ENCODE data around the gene NUP188. TPM values are rescaled to one million over a fixed set of nuclear protein-coding genes. Genes with fewer than 3 reads are reported as not detected.

The NUP188 gene
- total and polyA plus RNA-seq, 2 of the 4 experiments (the other 2 are of a cell fraction), result 53.0 to 59.1 TPM

- H2BK15ac ChIP-seq (ENCODE audit: low read depth, low read length), result no peak within 1 kb of the TSS; the same call in 2 of the 3 replicates
- peaks cover 13% of the 10 kb centered on the region for H4K20me1 ChIP-seq (ENCODE audit: insufficient read depth, low read length)
- no peak within 1 kb of the TSS for H2BK20ac ChIP-seq (ENCODE audit: low read depth, low read length)
- peak within 1 kb of the TSS; percentile 98 for H2AFZ ChIP-seq (replicated peaks; ENCODE audit: low read length, poor library complexity)
- 0 out of 2 replicates have a peak within 1 kb of the TSS, but pooled peaks have one; percentile 38 for H3K18ac ChIP-seq (ENCODE audit: low read depth, low read length)
- in situ Hi-C loops (cut with MboI; ENCODE audit: low sequenced_read_pairs), result no loop called here
- 0 out of 2 replicates have a peak within 1 kb of the TSS, but pooled peaks have one; percentile 37 for H4K91ac ChIP-seq (ENCODE audit: insufficient read depth, low read depth, low read length)
- no peaks in the 10 kb centered on the region for H3K27me3 ChIP-seq (ENCODE audit: control insufficient read depth, insufficient read depth, low read length)
- H4K8ac ChIP-seq (ENCODE audit: low read depth in 2 of 2, low read length in 2 of 2), result peak within 1 kb of the TSS; percentile 53 to 55; a peak in 2 of 4 replicates
- peak within 1 kb of the TSS; percentile 68 for H2BK5ac ChIP-seq (ENCODE audit: low read depth, low read length, poor library complexity, severe bottlenecking)
- peak within 1 kb of the TSS; percentile 96 for H3K4me3 ChIP-seq (ENCODE audit: insufficient read depth, low read depth, low read length)
- DNase-seq (peak; percentile 95), ATAC-seq (ENCODE audit: low read depth) (peak; percentile 95)
- H2AK9ac ChIP-seq (replicated peaks; ENCODE audit: low read depth, low read length, poor library complexity), result peak within 1 kb of the TSS; percentile 98
- H3K4me2 ChIP-seq (ENCODE audit: low read depth, low read length), result peak within 1 kb of the TSS; percentile 99
- peak within 1 kb of the TSS; percentile 17; the same call in 1 of the 2 replicates for H3K56ac ChIP-seq (ENCODE audit: extremely low read depth, insufficient read depth, low read length)
- H3K4me1 ChIP-seq (ENCODE audit: control insufficient read depth, insufficient read depth, low read length), result peaks cover 15% of the 10 kb centered on the region
- ChIA-PET CTCF (interaction anchor here (0.6 to 1.0 kb wide), 3 partner anchors 10 to 78 kb away, joined by 3 to 4 read pairs (median 3); no protein-coding TSS in a partner anchor), POLR2A (ENCODE audit: unreplicated experiment) (no interaction called here)
- peaks cover 16% of the 10 kb centered on the region for H3K9me1 ChIP-seq (ENCODE audit: insufficient read depth, low read length)
- H3K14ac ChIP-seq (replicated peaks; ENCODE audit: low read depth, low read length), result peak within 1 kb of the TSS; percentile 93
- H2AK5ac ChIP-seq (ENCODE audit: low read depth, low read length), result peak within 1 kb of the TSS; percentile 25
- dilution Hi-C loops (cut with HindIII; ENCODE audit: low sequenced_read_pairs, unreplicated experiment), result no loop called here
- H3K36me3 ChIP-seq (ENCODE audit: control insufficient read depth, insufficient read depth, low read length), result no peaks in the 10 kb centered on the region
- H3K9me3 ChIP-seq (ENCODE audit: control insufficient read depth, insufficient read depth, low read length), result no peaks in the 10 kb centered on the region
- H3K4ac ChIP-seq (ENCODE audit: low read depth, low read length), result peak within 1 kb of the TSS; percentile 67
- 0 out of 2 replicates have a peak within 1 kb of the TSS, but pooled peaks have one; percentile 14 for H2BK120ac ChIP-seq (ENCODE audit: low read depth, low read length)
- H3K79me1 ChIP-seq (ENCODE audit: low read depth in 1 of 2, low read length in 2 of 2), result peaks cover 11 to 34% of the 10 kb centered on the region in 2 experiments
- peak within 1 kb of the TSS; percentile 46; the same call in 1 of the 2 replicates for H4K5ac ChIP-seq (ENCODE audit: low read depth, low read length)
- WGBS, 2 experiments (ENCODE audit: extremely low coverage in 2 of 2, insufficient read length in 1 of 2), result 25% methylated on average over 3 of the region's 60 CpGs; no CpG with 5 or more reads in 1 of the 2 experiments
- H3K23ac ChIP-seq (ENCODE audit: low read depth, low read length), result peak within 1 kb of the TSS; percentile 87
- intact Hi-C loops (cut with micrococcal nuclease), result loop anchor here (1.0 to 5.0 kb wide), 2 partner anchors 22 to 176 kb away; no protein-coding TSS in a partner anchor
- H3K9ac ChIP-seq (ENCODE audit: low read depth, low read length), result peak within 1 kb of the TSS; percentile 80
- BruUV-seq (replicated peaks), result no TSS peak
- peak within 1 kb of the TSS; percentile 67 for H3K27ac ChIP-seq (ENCODE audit: insufficient read depth, low read length)
- 0 out of 2 replicates have a peak, but pooled peaks have one; percentile 37 for TF ChIP-seq MXI1 (IDR thresholded peaks at IDR 0.05; ENCODE audit: borderline replicate concordance, low read depth, low read length)
- no peak for TF ChIP-seq ELK1 (IDR thresholded peaks at IDR 0.05; ENCODE audit: borderline replicate concordance, low read depth, low read length)
- no peak for TF ChIP-seq CHD1 (IDR thresholded peaks at IDR 0.05; ENCODE audit: low read depth, low read length)
- TF ChIP-seq BHLHE40 (IDR thresholded peaks at IDR 0.05; ENCODE audit: low read depth, low read length), result no peak
- TF ChIP-seq RAD21 (IDR thresholded peaks at IDR 0.05; ENCODE audit: low read length), result peak; percentile 57
- no peak; the same call in 1 of the 2 replicates for TF ChIP-seq CEBPB (IDR thresholded peaks at IDR 0.05; ENCODE audit: low read depth, low read length)
- peak; percentile 97 for TF ChIP-seq MAZ (IDR thresholded peaks at IDR 0.05; ENCODE audit: borderline replicate concordance, low read depth, low read length)
- no peak for TF ChIP-seq MAFK (IDR thresholded peaks at IDR 0.05; ENCODE audit: low read depth, low read length)
- TF ChIP-seq POLR2A (IDR thresholded peaks at IDR 0.05; ENCODE audit: low read depth, low read length), result no peak
- TF ChIP-seq CTCF (conservative IDR thresholded peaks at IDR 0.05; ENCODE audit: low read depth, low read length), result peak; percentile 94
- no peak for TF ChIP-seq NFE2L2 (IDR thresholded peaks at IDR 0.05; ENCODE audit: low read depth, low read length)
- TF ChIP-seq, protein P1, sequence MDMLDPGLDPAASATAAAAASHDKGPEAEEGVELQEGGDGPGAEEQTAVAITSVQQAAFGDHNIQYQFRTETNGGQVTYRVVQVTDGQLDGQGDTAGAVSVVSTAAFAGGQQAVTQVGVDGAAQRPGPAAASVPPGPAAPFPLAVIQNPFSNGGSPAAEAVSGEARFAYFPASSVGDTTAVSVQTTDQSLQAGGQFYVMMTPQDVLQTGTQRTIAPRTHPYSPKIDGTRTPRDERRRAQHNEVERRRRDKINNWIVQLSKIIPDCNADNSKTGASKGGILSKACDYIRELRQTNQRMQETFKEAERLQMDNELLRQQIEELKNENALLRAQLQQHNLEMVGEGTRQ (IDR thresholded peaks at IDR 0.05; ENCODE audit: low read depth, low read length), result no peak
- no peak for TF ChIP-seq RFX5 (IDR thresholded peaks at IDR 0.05; ENCODE audit: low read depth, low read length)
These were observed 80.9 kb downstream of the NUP188 start, which contains the start of gene SH3GLB2 for GRCh38 chr9:129028192-129028966. Gene SH3GLB2, minus strand, starts transcription at chr9:129028331. Its CDS starts 177 bp downstream, at chr9:129028154.
